ENCODE results near the gene MICU1. TPM values are rescaled to one million over a fixed set of nuclear protein-coding genes. Genes with fewer than 3 reads are reported as not detected.
A peak's percentile ranks its signal among the peaks of the same experiment; 100 is the strongest.
"Not testable (repeated sequence)": the region's sequence is repeated elsewhere in the genome, so short reads cannot be mapped to it uniquely, and the experiment has no call there.

MICU1 gene
- total RNA-seq = 37.4 TPM
- long read RNA-seq, transcript MICU1-201 (12 exons, 2,383 nt) = major isoform, 37 of 48 reads
- long read RNA-seq, partial matches to known transcripts = 2 of 48 reads
- long read RNA-seq, other reads (novel, unspliced or antisense) = 9 of 48 reads

GRCh38 chr10:72625608-72626443 is at the start of gene MICU1:
TSS of gene MICU1 (minus strand) at chr10:72626079. CDS start at chr10:72566793, 59,286 bp downstream.
- peak; percentile 96 for DNase-seq
- TF ChIP-seq CTCF (IDR thresholded peaks at IDR 0.05; ENCODE audit: borderline replicate concordance) = no peak
- no peaks in the 10 kb centered on the region for H3K9me3 ChIP-seq (replicated peaks)
- H3K27me3 ChIP-seq (ENCODE audit: low read depth) = no peaks in the 10 kb centered on the region
- peaks cover 24% of the 10 kb centered on the region for H3K4me1 ChIP-seq
- H3K27ac ChIP-seq (replicated peaks) = peak within 1 kb of the TSS; percentile 83
- H3K36me3 ChIP-seq = no peaks in the 10 kb centered on the region
- peak within 1 kb of the TSS; percentile 85 for H3K4me3 ChIP-seq
- intact Hi-C loops (cut with micrococcal nuclease) = no loop called here

- H3K36me3 ChIP-seq; H3K4me3 ChIP-seq; H3K4me1 ChIP-seq; intact Hi-C loops (cut with micrococcal nuclease); H3K9me3 ChIP-seq (replicated peaks); DNase-seq; H3K27ac ChIP-seq (replicated peaks); H3K27me3 ChIP-seq (ENCODE audit: low read depth): not testable (repeated sequence)
These were observed 48.3 kb upstream of the MICU1 start for GRCh38 chr10:72674174-72674573.

- intact Hi-C loops (cut with micrococcal nuclease) = no loop called here
- Histone ChIP-seq H3K4me3 (no peak overlapping the region), H3K4me1 (no peaks in the 10 kb centered on the region), H3K9me3 (replicated peaks) (no peaks in the 10 kb centered on the region), H3K27me3 (ENCODE audit: low read depth) (no peaks in the 10 kb centered on the region), H3K27ac (replicated peaks) (no peak overlapping the region), H3K36me3 (no peaks in the 10 kb centered on the region)
- no peak for DNase-seq
- no peak for TF ChIP-seq CTCF (IDR thresholded peaks at IDR 0.05; ENCODE audit: borderline replicate concordance)
These were observed 47.4 kb upstream of the MICU1 start for GRCh38 chr10:72673280-72673679.

GRCh38 chr10:72667207-72667864 is 41.5 kb upstream of the MICU1 start:
- no peak for DNase-seq
- intact Hi-C loops (cut with micrococcal nuclease) = no loop called here
- Histone ChIP-seq H3K27ac (replicated peaks) (no peak overlapping the region), H3K27me3 (ENCODE audit: low read depth) (no peaks in the 10 kb centered on the region), H3K36me3 (no peaks in the 10 kb centered on the region), H3K9me3 (replicated peaks) (no peaks in the 10 kb centered on the region), H3K4me3 (no peak overlapping the region), H3K4me1 (no peaks in the 10 kb centered on the region)
- TF ChIP-seq CTCF (IDR thresholded peaks at IDR 0.05; ENCODE audit: borderline replicate concordance) = no peak

- H3K27ac ChIP-seq (replicated peaks) = no peak overlapping the region
- H3K27me3 ChIP-seq (ENCODE audit: low read depth) = no peaks in the 10 kb centered on the region
- no peak for DNase-seq
- TF ChIP-seq CTCF (IDR thresholded peaks at IDR 0.05; ENCODE audit: borderline replicate concordance) = no peak
- intact Hi-C loops (cut with micrococcal nuclease) = no loop called here
- no peaks in the 10 kb centered on the region for H3K4me1 ChIP-seq
- H3K36me3 ChIP-seq = no peaks in the 10 kb centered on the region
- no peaks in the 10 kb centered on the region for H3K9me3 ChIP-seq (replicated peaks)
- no peak overlapping the region for H3K4me3 ChIP-seq
These were observed 40.0 kb upstream of the MICU1 start for GRCh38 chr10:72665925-72666324.

GRCh38 chr10:72663971-72664370 is 38.1 kb upstream of the MICU1 start:
- no peak overlapping the region for H3K4me3 ChIP-seq
- DNase-seq = no peak
- H3K36me3 ChIP-seq = no peaks in the 10 kb centered on the region
- intact Hi-C loops (cut with micrococcal nuclease) = no loop called here
- TF ChIP-seq CTCF (IDR thresholded peaks at IDR 0.05; ENCODE audit: borderline replicate concordance) = no peak
- H3K27ac ChIP-seq (replicated peaks) = no peak overlapping the region
- H3K27me3 ChIP-seq (ENCODE audit: low read depth) = no peaks in the 10 kb centered on the region
- H3K9me3 ChIP-seq (replicated peaks) = no peaks in the 10 kb centered on the region
- no peaks in the 10 kb centered on the region for H3K4me1 ChIP-seq
